GM11168 (cell line): ENCODE results near the gene SMIM10L1.

Experiments
- in situ Hi-C: fragments of 300-500 bp; cut with MboI; formaldehyde crosslinking; loops from one replicate; pipeline ENCODE4 v1.12.0; 2022; ENCODE audit warnings: low sequenced_read_pairs; ENCODE audit not compliant: unreplicated experiment

SMIM10L1 gene

GRCh38 chr12:11182529-11182928, 11.5 kb downstream of the SMIM10L1 start:
- in situ Hi-C loops, result loop anchor here (25.0 kb wide), 1 partner anchor 420 kb away; no protein-coding TSS in a partner anchor

- in situ Hi-C loops, result loop anchor here (25.0 kb wide), 1 partner anchor 421 kb away; no protein-coding TSS in a partner anchor
Observed at GRCh38 chr12:11183011-11183410, 12.0 kb downstream of the SMIM10L1 start.

- in situ Hi-C loops, result loop anchor here (25.0 kb wide), 1 partner anchor 425 kb away; no protein-coding TSS in a partner anchor
Observed at GRCh38 chr12:11186837-11187236, 15.8 kb downstream of the SMIM10L1 start, which contains the start of gene TAS2R42. TSS of gene TAS2R42 (minus strand) at chr12:11186937. CDS start at chr12:11186937, 0 bp downstream.

- in situ Hi-C loops, result no loop called here
Observed at GRCh38 chr12:11202811-11203210, 31.8 kb downstream of the SMIM10L1 start.

- in situ Hi-C loops, result no loop called here
Observed at GRCh38 chr12:11204173-11204572, 33.2 kb downstream of the SMIM10L1 start.

GRCh38 chr12:11209113-11209512, 38.1 kb downstream of the SMIM10L1 start:
- in situ Hi-C loops, result no loop called here
